Gastroesophageal sphincter (tissue), 3 donors: ENCODE data around the gene PNPLA8.
"Not testable (repeated sequence)": the region's sequence is repeated elsewhere in the genome, so short reads cannot be mapped to it uniquely, and the experiment has no call there.

Experiments
- CTCF ChIP-seq, 4 experiments: fragments of 200-600 bp in 2 of 4; fragments of 450-650 bp in 2 of 4; sonication (generic) in 1 of 4; IDR thresholded peaks; one replicate each; pipeline ENCODE4 v1.5.1; 2017 to 2019; ENCODE audit warnings: antibody characterized with exemption in 4 of 4, mild to moderate bottlenecking in 2 of 4, moderate library complexity in 2 of 4
- POLR2A ChIP-seq, 2 donors: fragments of 450-650 bp; IDR thresholded peaks; one replicate each; pipeline ENCODE4 v1.6.1; 2017; ENCODE audit warnings: antibody characterized with exemption in 2 of 2, mild to moderate bottlenecking in 2 of 2, moderate library complexity in 1 of 2

GRCh38 chr7:108504576-108504975 lies 21.4 kb downstream of the PNPLA8 start:
- not testable (repeated sequence) for TF ChIP-seq POLR2A, CTCF (IDR thresholded peaks at IDR 0.05)
